ENCODE results near the gene CDKN1A.
"Not testable (repeated sequence)": the region's sequence is repeated elsewhere in the genome, so short reads cannot be mapped to it uniquely, and the experiment has no call there.

Gene CDKN1A

DNA sequence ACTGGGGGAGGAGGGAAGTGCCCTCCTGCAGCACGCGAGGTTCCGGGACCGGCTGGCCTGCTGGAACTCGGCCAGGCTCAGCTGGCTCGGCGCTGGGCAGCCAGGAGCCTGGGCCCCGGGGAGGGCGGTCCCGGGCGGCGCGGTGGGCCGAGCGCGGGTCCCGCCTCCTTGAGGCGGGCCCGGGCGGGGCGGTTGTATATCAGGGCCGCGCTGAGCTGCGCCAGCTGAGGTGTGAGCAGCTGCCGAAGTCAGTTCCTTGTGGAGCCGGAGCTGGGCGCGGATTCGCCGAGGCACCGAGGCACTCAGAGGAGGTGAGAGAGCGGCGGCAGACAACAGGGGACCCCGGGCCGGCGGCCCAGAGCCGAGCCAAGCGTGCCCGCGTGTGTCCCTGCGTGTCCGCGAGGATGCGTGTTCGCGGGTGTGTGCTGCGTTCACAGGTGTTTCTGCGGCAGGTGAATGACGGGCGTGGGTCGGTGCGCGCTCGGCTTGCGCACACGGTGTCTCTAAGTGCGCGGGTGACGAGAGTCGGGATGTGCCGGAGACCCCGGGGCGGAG is at the start of gene CDKN1A:
Gene CDKN1A, plus strand, starts transcription at position 227 of the 555 bp plus-strand sequence. CDS start 5,388 bp downstream, outside the sequence.
- DNase-seq: peak; percentile 92

DNA sequence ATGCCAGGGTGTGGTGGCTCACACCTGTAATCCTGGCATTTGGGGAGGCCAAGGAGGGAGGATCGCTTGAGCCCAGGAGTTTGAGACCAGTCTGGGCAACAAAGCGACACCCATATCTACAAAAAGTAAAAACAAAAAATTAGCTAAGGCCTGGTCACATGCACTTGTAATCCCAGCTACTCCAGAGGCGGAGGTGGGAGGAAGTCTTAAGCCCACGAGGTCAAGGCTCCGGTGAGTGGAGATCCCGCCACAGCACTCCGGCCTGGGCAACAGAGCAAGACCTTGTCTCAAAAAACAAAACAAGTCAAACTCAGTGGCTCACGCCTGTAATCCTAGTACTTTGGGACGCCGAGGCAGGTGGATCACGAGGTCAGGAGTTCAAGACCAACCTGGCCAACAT is 48.7 kb upstream of the CDKN1A start:
- no peak for DNase-seq

DNA sequence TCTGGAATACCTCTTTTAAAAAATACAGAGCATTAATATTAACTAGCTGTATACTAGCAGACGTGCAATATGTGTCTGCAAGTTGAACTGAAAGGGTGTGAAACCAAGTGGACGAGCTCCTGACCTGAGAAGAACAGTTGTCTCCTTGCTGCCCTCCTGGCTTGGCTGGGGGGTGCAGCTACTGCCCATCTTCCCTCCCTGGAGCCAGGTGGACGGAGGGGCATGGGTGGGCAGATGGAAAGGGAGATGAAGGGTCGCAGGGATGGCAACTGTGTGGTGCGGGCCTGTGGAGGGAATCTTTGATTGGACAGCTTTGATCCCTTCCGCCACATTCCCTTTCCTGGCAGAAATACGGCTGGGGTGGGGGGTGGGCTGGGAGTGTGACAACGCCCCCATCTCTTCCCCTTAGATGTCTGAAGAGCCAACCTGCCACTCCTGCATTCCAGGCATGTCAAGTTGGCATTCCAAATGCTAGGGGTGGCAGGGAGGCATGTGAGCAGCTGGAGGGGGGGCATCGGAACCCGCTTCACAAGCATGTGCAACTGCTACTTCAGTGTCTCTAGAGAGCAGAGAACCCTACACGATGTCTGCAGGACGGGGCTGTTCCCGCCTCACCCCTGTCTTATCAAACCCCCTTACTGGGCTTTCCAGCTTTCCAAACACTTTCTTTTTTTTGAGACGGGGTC is 47.0 kb upstream of the CDKN1A start:
- DNase-seq: no peak

DNA sequence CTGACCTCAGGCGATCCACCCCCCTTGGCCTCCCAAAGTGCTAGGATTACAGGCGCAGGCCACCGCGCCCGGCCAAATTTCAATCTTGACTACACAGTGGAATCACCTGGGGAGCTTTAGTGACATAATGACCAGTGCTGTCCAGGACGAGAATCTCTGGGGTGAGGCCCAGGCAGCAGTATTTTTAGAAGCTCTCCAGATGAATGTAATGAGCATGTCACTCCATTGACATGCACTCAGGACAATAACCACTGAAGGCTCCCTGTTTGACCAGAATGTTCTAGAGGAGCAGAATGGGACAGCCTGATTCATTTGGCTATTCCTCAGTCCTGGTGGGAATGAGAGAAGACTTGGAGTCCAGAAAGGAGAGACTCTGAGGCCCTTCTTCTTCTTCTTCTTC is 45.1 kb upstream of the CDKN1A start:
- DNase-seq: no peak

DNA sequence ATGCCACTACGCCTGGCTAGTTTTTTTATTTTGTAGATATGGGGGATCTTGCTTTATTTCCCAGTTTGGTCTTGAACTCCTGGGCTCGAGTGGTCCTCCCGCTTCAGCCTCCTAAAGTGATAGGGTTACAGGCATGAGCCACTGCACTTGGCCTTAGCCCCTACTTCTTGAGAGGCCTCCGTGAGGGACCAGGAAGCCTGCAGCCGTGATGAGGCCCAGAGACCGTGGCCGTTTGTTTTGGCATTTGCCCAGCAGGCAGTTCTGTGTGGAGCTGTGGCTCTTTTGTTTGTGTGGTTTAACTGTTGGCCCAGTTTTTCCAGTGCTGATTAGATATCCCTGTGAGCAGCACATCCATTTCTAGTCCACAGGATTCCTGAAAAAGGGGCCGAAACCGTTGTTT is 44.6 kb upstream of the CDKN1A start:
- DNase-seq: no peak

DNA sequence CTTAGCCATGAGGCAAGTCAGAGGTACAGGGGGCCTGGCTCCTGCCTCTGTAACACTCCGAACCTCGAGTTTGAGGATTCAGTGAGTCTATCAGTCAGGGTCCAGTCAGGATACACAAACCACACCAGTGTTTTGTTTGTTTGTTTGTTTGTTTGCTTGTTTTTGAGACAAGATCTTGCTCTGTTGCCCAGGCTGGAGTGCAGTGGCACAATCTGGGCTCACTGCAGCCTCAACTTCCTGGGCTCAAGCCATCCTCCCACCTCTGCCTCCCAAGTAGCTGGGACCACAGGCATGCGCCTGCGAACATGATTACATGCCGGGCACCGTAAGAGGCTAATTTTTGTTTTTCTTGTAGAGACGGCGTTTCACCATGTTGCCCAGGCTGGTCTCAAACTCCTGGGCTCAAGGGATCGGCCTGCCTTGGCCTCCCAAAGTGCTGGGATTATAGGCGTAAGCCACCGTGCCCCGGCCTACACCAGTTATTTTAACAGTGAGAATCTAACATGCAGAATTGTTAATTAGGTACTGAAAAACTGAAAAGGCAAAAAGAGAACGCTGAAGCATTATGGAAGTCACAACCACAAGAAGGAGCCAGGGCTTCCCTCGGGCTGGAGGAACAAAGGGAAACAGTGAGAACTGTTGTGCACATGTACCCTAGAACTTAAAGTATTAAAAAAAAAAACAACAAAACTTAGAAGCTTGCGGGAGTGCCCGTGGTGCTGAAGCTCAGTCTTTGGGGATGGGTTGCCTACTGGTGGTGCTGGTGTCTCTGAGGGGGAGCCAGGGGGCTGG is 44.0 kb upstream of the CDKN1A start:
- DNase-seq: no peak

DNA sequence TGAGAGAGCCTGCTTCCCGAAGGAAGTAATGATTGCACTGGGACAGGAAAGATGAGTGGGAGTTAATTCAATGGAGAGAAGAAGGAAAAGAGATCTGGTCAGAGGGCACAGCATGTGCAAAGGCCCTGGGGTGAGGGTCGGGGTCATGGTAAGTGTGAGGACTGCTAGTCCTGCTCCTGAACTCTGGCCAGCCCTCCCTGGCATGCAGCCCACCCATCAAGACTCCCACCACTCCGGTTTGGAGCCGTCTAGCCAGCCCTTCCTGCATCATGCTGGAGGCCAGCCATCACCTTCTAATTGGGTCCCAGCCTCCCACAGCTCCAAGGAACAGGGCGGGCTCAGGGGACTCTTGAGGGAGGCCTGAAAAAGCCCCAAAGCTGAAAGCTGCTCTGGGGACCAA is 42.2 kb upstream of the CDKN1A start:
- DNase-seq: no peak

DNA sequence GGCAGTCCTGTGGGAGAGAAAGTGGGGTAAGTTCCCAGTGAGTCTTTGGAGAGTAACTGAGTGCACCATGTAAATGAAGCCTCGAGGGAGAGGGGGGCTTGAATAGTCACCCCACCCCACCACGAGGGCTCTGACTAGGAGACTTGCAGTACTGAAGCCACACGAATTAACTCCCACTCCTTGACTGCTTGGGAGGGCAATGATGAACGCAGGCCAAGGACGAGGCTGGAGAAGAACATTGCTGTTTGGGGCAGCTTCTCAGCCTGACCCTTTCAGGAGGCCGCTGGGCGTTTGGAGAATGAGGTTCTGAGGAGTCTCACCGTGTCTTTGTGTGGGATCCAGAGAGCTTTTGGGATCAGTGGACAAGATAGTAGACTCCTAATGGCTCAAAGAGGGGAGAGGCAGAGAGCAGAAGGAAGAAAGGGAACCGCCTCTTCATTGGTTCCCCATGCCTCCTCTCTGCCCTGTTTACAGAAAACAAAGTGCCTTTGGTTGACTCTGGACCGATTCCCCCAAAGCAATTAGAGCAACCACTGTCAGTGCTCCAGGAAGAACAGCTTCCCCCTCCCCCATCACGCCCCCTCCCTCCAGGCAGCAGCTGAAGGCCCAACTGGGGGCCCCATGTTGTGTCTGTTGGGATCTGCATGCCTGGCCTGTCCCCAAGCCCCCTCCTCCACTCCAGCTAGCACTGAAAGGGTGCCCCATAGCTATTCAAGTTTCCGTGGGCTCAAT is 41.7 kb upstream of the CDKN1A start:
- DNase-seq: no peak

DNA sequence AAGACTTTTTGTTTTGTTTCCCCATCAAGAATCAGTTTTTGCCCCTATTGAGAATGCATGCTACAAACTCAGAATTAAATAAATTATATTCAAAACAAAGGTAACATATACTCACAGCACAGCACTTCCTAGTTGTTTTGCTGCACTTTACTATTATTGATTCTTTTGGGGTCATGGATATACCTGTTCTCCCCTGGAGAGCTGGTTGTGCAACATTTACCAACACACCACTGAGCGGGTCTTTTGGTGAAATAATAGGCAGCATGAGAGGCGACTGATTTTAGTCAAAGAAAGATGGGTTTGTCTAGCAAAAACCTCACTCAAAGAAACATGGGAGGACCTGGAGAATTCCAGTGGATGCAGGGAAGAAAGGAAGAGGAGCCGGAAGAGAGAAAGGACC is 39.9 kb upstream of the CDKN1A start:
- no peak for DNase-seq

DNA sequence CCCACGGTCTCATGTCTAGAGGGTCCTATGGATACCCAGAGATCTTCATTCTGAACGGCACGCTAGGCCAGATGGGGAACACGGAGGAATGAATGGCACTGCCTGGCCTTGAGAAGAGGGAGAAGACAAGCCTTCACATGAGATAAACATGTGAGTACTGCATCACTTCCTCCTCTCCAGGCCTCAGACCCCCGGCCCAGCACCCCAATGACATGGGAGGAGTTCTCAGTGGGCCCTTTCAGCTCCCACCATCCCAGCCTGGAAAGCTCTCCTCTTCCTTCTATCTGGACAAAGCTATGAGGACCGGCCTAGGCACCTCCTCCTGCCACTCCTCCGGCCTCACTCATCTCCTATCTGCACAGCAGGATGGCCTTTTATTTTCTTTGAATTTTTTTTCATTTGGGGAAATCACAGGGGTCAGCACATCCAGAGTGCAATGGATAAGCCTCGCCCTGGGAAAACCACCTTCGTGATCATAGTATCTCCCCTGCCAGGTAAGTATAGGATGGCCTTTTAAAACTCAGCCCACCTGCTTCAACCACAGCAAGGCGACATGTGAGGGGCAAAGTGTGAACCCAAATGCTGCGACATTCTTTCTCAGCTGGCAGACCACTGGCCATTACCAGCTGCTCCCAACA is 39.2 kb upstream of the CDKN1A start:
- DNase-seq: no peak

DNA sequence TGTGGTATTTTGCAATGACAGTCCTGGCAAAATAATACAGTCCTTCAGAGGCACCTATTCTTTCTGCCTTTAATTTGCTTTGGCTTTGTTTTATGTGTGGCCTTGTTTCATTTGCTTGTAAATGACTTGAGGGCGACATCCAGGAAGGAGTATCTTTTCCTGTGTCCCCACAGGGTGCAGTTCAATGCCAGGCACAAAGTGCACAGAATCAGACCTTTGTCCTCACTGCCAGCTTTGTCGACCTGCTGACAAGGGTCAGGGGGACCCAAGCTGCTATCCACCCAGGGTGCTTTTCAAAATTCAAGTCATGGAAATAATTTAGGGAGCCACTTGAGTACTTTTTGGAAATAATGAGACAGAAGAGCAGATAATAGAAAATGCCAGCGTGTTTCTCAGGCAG is 37.0 kb upstream of the CDKN1A start:
- no peak for DNase-seq

DNA sequence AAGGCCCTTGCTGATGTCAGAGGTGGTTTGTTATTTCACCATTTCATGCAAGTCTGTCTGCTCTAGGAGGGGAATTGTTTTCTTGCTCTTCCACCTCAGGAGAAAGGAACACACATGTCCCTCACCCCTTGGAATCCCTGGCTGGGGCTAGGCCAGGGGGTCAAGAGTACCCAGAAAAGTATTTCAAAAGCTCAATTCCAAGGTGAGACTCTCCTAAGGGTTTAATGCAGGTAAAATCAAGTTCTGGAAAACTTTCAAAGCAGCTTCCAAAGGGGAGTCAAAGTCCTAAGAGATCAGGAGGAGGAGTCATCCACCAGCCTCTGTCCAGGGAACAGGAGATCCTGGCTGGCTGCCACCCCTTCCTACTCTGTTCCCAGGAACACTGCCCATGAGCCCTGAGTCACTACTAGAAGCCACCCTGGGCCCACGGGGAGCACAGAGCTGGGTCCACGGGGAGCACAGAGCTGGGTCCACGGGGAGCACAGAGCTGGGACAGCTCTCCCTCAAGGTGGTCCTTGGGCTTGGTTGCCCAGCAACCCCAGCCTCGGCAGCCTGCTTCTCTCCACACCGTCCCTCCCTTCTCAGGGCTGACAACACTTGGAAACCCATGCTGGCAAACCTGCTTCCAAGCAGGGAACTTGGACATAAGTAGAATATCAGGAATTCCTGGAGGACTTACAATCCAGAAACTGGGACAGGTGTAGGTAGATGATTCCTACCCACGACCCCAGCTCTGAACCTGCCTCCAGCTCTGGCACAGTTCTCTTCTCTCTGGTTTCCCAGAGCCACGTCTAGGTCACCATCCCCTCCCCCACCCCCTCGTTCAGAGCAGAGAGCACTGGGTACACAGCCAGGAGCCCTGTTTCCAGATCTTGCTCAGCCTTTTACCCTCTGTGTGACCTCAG is 35.3 kb upstream of the CDKN1A start:
- no peak for DNase-seq

DNA sequence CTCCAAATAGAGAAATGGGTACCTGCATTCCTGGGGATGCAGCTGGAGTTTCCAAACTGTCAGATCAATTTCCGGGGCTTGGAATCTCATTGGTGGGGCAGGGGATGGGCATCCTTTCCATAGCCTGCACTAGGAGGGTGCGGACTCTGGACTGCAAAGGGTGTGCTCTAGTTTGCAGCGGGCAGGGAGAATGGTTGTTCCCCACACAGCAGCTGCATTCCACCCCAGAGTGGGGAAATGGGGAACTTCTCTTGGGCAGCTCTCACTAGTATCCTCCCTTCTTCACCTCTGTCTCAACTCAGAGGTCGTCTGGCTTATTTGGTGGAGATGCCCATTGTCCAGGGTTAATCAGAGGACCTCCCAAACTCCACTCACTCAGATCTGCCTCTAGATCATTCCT is 34.5 kb upstream of the CDKN1A start:
- DNase-seq: no peak

DNA sequence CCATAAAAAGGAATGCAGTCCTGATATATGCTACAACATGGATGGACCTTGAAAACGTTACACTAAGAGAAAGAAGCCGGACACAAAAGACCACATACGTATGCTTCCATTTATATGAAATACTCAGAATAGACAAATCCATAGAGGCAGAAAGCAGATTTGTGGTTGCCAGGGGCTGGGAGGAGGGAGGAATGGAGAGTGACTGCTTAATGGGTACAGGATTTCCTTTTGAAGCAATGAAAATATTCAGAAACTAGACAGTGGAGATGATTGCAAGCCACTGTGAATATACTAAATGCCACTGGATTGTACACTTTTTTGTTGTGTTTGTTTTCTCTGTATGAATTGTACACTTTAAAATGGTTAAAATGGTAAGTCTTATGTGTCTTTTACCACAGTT is 29.4 kb upstream of the CDKN1A start:
- DNase-seq: no peak

DNA sequence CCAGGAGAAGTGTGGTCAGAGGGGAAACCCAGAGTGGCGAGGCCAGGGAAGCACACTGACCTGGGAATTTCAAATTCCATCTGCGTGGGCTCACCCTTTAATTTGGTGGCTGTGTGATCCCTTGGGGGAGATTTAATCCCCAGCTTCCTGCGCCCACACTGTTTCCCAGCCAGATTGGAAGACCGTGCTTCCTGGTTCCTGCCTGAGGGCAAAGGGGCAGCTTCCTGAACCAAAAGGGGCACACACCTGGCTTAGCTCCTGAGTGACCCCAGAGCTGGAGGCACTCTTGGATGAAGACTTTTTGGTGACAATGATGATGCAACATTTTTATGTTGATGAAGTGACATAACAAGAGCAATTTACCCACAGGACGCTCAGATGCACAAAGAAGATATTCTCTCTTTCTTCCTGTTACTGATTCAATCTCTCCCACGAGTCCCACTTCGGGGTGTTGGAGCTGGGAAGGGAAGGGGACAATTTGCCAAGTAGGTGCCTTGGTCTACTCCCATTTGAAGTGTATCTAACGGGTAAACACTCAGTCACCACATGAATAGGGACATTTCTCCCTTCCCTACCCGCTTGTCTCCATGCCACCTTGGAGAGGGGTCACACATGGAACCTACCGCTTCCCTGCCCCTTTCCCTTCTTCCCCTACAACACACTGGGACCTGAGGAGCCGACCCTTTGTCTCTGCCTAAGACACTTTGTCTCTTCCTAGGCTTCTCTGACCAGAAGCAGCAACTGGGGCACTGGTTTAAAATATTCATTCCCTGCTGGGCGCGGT is 28.6 kb upstream of the CDKN1A start:
- DNase-seq: no peak

DNA sequence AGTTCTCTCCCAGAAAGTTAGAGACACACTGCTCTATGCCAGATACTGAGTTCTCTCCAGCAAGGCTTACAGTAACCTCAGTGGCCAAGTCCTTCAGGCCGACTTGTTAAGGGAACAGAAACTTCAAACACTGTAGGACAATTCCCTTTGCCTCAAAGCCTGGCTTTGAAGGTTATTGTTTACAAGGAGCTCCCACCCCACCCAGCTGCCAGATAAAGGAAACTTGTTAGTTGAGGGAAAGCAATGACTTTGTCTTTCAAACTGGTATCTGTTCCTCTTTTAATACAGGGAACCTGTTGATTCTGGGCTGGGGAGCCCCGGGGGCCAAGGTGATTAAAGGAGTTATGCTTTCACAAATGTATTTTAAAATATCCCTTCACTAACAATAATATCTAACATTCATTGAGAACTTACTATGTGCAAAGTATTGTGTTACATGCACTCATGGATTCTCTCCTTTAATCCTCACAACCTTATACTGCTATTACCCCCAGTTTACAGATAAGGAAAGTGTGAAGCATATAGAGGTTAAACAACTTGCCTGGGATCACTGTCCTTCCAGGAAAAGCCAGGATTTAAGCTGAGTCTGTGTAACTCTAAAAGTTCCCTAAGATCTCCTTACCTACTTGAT is 27.6 kb upstream of the CDKN1A start:
- DNase-seq: no peak

DNA sequence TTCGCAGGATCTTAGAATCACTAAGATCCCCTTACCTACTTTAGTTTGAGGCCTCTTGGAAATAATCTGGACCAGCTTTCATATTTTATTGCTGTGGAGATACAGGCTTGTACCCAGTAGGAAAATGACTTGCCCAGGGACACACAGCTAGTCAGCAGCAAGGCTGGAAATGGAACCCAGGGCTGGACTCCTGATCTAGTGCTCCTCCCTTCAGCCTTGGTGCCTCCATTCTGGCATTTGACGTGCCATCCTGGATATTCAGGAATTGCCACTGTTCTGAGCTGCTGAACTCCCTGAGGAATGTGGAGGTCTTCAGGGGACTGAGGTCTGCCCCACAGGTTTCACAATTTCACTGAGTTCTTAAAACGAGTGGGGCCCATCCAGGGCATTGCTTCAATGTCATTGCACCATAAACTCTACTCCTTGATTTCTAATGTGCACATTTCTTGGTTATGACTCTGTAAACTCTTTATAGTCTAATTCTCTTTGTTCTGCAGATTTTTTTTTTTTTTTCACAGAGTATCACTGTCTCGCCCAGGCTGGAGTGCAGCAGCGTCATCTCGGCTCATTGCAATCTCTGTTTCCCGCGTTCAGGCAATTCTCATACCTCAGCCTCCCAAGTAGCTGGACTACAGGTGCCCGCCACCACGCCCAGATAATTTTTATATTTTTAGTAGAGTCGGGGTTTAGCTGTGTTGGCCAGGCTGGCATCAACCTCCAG is 26.7 kb upstream of the CDKN1A start:
- DNase-seq: no peak

DNA sequence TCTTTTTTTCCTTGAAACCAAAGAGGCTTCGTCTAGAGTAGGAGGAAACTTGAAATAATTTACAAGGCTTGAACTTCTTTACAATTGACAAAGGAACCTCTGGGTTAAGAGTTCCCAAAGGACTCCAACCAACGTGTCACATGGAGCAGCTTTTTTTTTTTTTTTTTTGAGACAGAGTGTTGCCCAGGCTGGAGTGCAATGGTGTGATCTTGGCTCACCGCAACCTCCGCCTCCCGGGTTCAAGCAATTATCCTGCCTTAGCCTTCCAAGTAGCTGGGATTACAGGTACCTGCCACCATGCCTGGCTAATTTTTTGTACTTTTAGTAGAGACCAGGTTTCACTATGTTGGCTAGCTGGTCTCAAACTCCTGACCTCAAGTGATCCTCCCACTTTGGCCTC is 24.0 kb upstream of the CDKN1A start:
- not testable (repeated sequence) for DNase-seq

DNA sequence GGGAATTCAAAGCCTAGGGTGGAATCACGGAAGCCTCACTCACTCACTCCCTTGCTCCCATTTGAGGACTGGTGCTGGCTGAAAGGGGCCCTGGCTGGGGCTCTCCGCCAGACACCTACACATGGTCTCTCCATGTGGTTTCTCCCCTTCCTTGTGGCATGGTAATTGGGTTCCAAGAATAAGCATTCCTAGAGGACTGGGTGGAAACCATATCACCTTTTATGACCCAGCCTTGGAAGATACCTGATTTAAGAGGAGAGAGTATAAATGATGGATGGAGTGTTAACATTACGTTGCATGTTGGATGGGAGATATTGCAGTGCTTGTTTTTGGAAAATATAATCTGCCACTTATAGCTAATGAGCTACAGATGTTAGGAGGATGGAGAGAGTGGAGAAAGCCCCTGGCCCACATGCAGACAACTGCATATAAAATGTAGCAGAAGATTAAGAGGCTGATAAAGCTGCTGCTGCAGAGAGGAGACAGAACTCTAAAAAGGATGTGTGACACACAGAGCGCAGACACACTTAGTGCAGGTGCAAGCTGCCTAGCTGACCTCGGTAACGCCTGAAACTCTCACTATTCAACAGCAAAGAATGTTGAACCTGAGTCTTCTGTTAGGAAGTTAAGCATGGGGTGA is 23.3 kb upstream of the CDKN1A start:
- DNase-seq: no peak
